ENCODE data around the gene EPB41L3.

EPB41L3 gene

DNA sequence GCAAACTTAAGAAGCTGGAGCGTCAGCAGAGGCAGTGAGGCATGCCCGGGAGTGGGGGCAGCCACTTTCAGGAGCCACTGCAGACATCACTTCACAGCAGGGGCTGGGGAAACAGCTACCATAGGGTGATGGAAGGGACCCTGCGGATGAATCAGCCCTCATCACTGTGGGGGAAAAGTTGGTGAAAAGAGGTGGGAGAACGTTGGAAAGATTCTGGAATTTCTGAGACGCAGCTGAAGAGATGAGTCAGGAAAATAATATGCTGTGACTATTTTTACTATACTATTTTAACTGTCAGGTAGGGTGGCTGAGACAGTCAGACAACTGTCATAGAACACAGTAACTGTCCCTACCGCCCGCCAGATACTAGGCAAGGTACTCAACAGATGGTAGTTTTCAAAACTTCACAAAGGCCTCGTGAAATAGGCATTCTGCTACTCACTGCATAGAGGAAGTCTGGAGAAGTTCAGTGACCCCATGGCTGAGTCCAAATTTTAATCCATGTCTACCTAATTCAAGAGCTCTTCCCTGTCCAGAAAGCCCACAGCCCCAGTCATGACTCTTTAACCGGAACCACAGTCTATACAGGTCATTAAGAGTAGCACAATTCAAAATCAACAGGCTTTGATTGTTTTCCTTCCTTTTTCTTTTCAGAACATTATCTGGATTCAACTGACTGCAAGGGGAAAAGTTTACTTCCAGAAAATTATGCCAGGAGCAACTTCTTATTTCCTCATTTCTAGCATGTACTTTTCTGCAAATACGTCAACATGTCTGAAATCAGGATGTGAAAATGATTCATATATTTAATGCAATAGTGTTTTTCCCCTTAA, 39.3 kb upstream of the EPB41L3 start:
- Histone ChIP-seq H2AK5ac (ENCODE audit: low read depth, low read length) (no peak overlapping the region), H3K23ac (ENCODE audit: low read depth, low read length, poor library complexity) (no peak overlapping the region), H3K9me3 (replicated peaks in 1 of 2; ENCODE audit: control insufficient read depth in 2 of 2, insufficient read depth in 1 of 2, low read depth in 1 of 2, low read length in 2 of 2) (no peaks in the 10 kb centered on the region), H4K8ac (ENCODE audit: low read depth, low read length) (no peak overlapping the region), H3K27me3 (ENCODE audit: control insufficient read depth in 3 of 3, insufficient read depth in 3 of 3, low read depth in 1 of 3, low read length in 3 of 3) (no peaks in the 10 kb centered on the region), H3K36me3 (replicated peaks in 1 of 2; ENCODE audit: control insufficient read depth in 2 of 2, insufficient read depth in 2 of 2, low read length in 2 of 2) (no peaks in the 10 kb centered on the region), H3K9ac (ENCODE audit: low read depth, low read length, poor library complexity) (no peak overlapping the region), H3K18ac (ENCODE audit: low read length) (peak overlapping the region; percentile 89), H3K4ac (ENCODE audit: low read length) (no peak overlapping the region), H2BK15ac (ENCODE audit: low read length) (no peak overlapping the region), H2AFZ (ENCODE audit: low read length) (peak overlapping the region; percentile 51), H2BK12ac (ENCODE audit: low read length) (no peak overlapping the region), H3K79me1 (ENCODE audit: low read depth, low read length) (no peaks in the 10 kb centered on the region), H3K27ac (replicated peaks; ENCODE audit: low read length) (no peak overlapping the region), H3K14ac (ENCODE audit: low read length) (no peak overlapping the region), H2BK120ac (ENCODE audit: low read depth, low read length) (no peak overlapping the region), H4K91ac (ENCODE audit: low read depth, low read length, poor library complexity) (no peak overlapping the region), H3K4me1 (ENCODE audit: control insufficient read depth in 2 of 2, insufficient read depth in 1 of 2, low read depth in 1 of 2, low read length in 2 of 2) (peaks cover 1 to 9% of the 10 kb centered on the region in 2 donors), H2BK5ac (ENCODE audit: low read length) (no peak overlapping the region), H3K4me2 (ENCODE audit: insufficient read depth, low read length, poor library complexity, severe bottlenecking) (no peak overlapping the region), H3K4me3 (ENCODE audit: low read length in 2 of 2) (no peak overlapping the region)
- DNase-seq (ENCODE audit: low spot score), result no peak
- WGBS, 2 donors (ENCODE audit: extremely low coverage in 2 of 2, insufficient read length in 2 of 2, insufficient replicate concordance in 1 of 2), result no CpG with 5 or more reads among the region's 10 CpGs

- Histone ChIP-seq H3K27me3 (ENCODE audit: control insufficient read depth in 3 of 3, insufficient read depth in 3 of 3, low read depth in 1 of 3, low read length in 3 of 3) (no peaks in the 10 kb centered on the region), H2BK15ac (ENCODE audit: low read length) (no peak overlapping the region), H3K36me3 (replicated peaks in 1 of 2; ENCODE audit: control insufficient read depth in 2 of 2, insufficient read depth in 2 of 2, low read length in 2 of 2) (no peaks in the 10 kb centered on the region), H3K9ac (ENCODE audit: low read depth, low read length, poor library complexity) (no peak overlapping the region), H3K4ac (ENCODE audit: low read length) (no peak overlapping the region), H4K8ac (ENCODE audit: low read depth, low read length) (no peak overlapping the region), H3K4me1 (ENCODE audit: control insufficient read depth in 2 of 2, insufficient read depth in 1 of 2, low read depth in 1 of 2, low read length in 2 of 2) (peaks cover 1 to 9% of the 10 kb centered on the region in 2 donors), H4K91ac (ENCODE audit: low read depth, low read length, poor library complexity) (no peak overlapping the region), H2BK5ac (ENCODE audit: low read length) (no peak overlapping the region), H3K4me3 (ENCODE audit: low read length in 2 of 2) (no peak overlapping the region), H3K27ac (replicated peaks; ENCODE audit: low read length) (no peak overlapping the region), H3K23ac (ENCODE audit: low read depth, low read length, poor library complexity) (no peak overlapping the region), H2AFZ (ENCODE audit: low read length) (peak overlapping the region; percentile 64), H2BK120ac (ENCODE audit: low read depth, low read length) (no peak overlapping the region), H3K18ac (ENCODE audit: low read length) (no peak overlapping the region), H3K14ac (ENCODE audit: low read length) (no peak overlapping the region), H3K79me1 (ENCODE audit: low read depth, low read length) (no peaks in the 10 kb centered on the region), H2AK5ac (ENCODE audit: low read depth, low read length) (no peak overlapping the region), H3K4me2 (ENCODE audit: insufficient read depth, low read length, poor library complexity, severe bottlenecking) (no peak overlapping the region), H2BK12ac (ENCODE audit: low read length) (no peak overlapping the region), H3K9me3 (replicated peaks in 1 of 2; ENCODE audit: control insufficient read depth in 2 of 2, insufficient read depth in 1 of 2, low read depth in 1 of 2, low read length in 2 of 2) (no peaks in the 10 kb centered on the region)
- WGBS, 2 donors (ENCODE audit: extremely low coverage in 2 of 2, insufficient read length in 2 of 2, insufficient replicate concordance in 1 of 2), result no CpG with 5 or more reads among the region's 5 CpGs
- peak; percentile 36 for DNase-seq (ENCODE audit: low spot score)
These were observed 38.3 kb upstream of the EPB41L3 start for GRCh38 chr18:5582076-5582475.

DNA sequence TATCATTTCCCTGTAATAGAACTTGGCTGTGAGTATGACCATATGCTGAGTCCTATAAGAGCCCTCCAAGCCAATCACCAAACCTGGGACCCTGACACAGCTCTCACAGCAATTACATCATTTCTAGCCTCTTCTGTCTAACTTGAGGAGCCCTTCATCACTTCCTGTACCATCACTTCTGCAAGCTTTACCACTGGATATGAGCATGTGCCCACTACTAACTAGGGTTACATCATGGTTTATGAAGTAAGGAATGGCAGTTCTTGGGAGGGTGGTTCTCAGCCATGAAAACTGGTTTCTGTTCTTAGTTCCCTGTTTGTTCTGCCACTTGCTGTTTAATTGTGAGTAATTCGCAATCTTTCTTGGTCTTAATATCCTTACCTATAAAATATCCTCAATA, 31.0 kb upstream of the EPB41L3 start:
- no peak overlapping the region for H2BK5ac ChIP-seq (ENCODE audit: low read length)
- no peak overlapping the region for H4K8ac ChIP-seq (ENCODE audit: low read depth, low read length)
- H3K36me3 ChIP-seq (replicated peaks in 1 of 2; ENCODE audit: control insufficient read depth in 2 of 2, insufficient read depth in 2 of 2, low read length in 2 of 2), result no peaks in the 10 kb centered on the region
- H3K23ac ChIP-seq (ENCODE audit: low read depth, low read length, poor library complexity), result no peak overlapping the region
- no peaks in the 10 kb centered on the region for H3K27me3 ChIP-seq (ENCODE audit: control insufficient read depth in 3 of 3, insufficient read depth in 3 of 3, low read depth in 1 of 3, low read length in 3 of 3)
- H2AFZ ChIP-seq (ENCODE audit: low read length), result no peak overlapping the region
- no peak overlapping the region for H3K4ac ChIP-seq (ENCODE audit: low read length)
- no CpG with 5 or more reads among the region's 1 CpG for WGBS, 2 donors (ENCODE audit: extremely low coverage in 2 of 2, insufficient read length in 2 of 2, insufficient replicate concordance in 1 of 2)
- H2AK5ac ChIP-seq (ENCODE audit: low read depth, low read length), result no peak overlapping the region
- no peak overlapping the region for H4K91ac ChIP-seq (ENCODE audit: low read depth, low read length, poor library complexity)
- no peak overlapping the region for H3K18ac ChIP-seq (ENCODE audit: low read length)
- no peaks in the 10 kb centered on the region for H3K79me1 ChIP-seq (ENCODE audit: low read depth, low read length)
- no peak overlapping the region for H3K14ac ChIP-seq (ENCODE audit: low read length)
- H3K4me3 ChIP-seq (ENCODE audit: low read length in 2 of 2), result no peak overlapping the region
- H3K27ac ChIP-seq (replicated peaks; ENCODE audit: low read length), result no peak overlapping the region
- no peak overlapping the region for H2BK120ac ChIP-seq (ENCODE audit: low read depth, low read length)
- no peak overlapping the region for H3K4me2 ChIP-seq (ENCODE audit: insufficient read depth, low read length, poor library complexity, severe bottlenecking)
- H3K9ac ChIP-seq (ENCODE audit: low read depth, low read length, poor library complexity), result no peak overlapping the region
- H2BK15ac ChIP-seq (ENCODE audit: low read length), result no peak overlapping the region
- H3K4me1 ChIP-seq (ENCODE audit: control insufficient read depth in 2 of 2, insufficient read depth in 1 of 2, low read depth in 1 of 2, low read length in 2 of 2), result peaks cover 1 to 14% of the 10 kb centered on the region in 2 donors
- H2BK12ac ChIP-seq (ENCODE audit: low read length), result no peak overlapping the region
- DNase-seq (ENCODE audit: low spot score), result no peak
- H3K9me3 ChIP-seq (replicated peaks in 1 of 2; ENCODE audit: control insufficient read depth in 2 of 2, insufficient read depth in 1 of 2, low read depth in 1 of 2, low read length in 2 of 2), result no peaks in the 10 kb centered on the region

- no peak overlapping the region for H4K8ac ChIP-seq (ENCODE audit: low read depth, low read length)
- H3K27ac ChIP-seq (replicated peaks; ENCODE audit: low read length), result no peak overlapping the region
- H3K9me3 ChIP-seq (replicated peaks in 1 of 2; ENCODE audit: control insufficient read depth in 2 of 2, insufficient read depth in 1 of 2, low read depth in 1 of 2, low read length in 2 of 2), result no peaks in the 10 kb centered on the region
- no peaks in the 10 kb centered on the region for H3K27me3 ChIP-seq (ENCODE audit: control insufficient read depth in 3 of 3, insufficient read depth in 3 of 3, low read depth in 1 of 3, low read length in 3 of 3)
- H4K91ac ChIP-seq (ENCODE audit: low read depth, low read length, poor library complexity), result no peak overlapping the region
- no peak overlapping the region for H3K4me2 ChIP-seq (ENCODE audit: insufficient read depth, low read length, poor library complexity, severe bottlenecking)
- no peaks in the 10 kb centered on the region for H3K79me1 ChIP-seq (ENCODE audit: low read depth, low read length)
- H3K18ac ChIP-seq (ENCODE audit: low read length), result no peak overlapping the region
- no peak overlapping the region for H3K9ac ChIP-seq (ENCODE audit: low read depth, low read length, poor library complexity)
- no peak overlapping the region for H3K4ac ChIP-seq (ENCODE audit: low read length)
- no peak overlapping the region for H3K23ac ChIP-seq (ENCODE audit: low read depth, low read length, poor library complexity)
- H3K4me3 ChIP-seq (ENCODE audit: low read length in 2 of 2), result no peak overlapping the region
- H2BK5ac ChIP-seq (ENCODE audit: low read length), result no peak overlapping the region
- no peak overlapping the region for H2BK120ac ChIP-seq (ENCODE audit: low read depth, low read length)
- H2BK15ac ChIP-seq (ENCODE audit: low read length), result no peak overlapping the region
- no peak overlapping the region for H2AK5ac ChIP-seq (ENCODE audit: low read depth, low read length)
- no peak overlapping the region for H3K14ac ChIP-seq (ENCODE audit: low read length)
- H3K4me1 ChIP-seq (ENCODE audit: control insufficient read depth in 2 of 2, insufficient read depth in 1 of 2, low read depth in 1 of 2, low read length in 2 of 2), result peaks cover 1 to 16% of the 10 kb centered on the region in 2 donors
- no peak overlapping the region for H2AFZ ChIP-seq (ENCODE audit: low read length)
- no CpG with 5 or more reads among the region's 2 CpGs for WGBS, 2 donors (ENCODE audit: extremely low coverage in 2 of 2, insufficient read length in 2 of 2, insufficient replicate concordance in 1 of 2)
- H3K36me3 ChIP-seq (replicated peaks in 1 of 2; ENCODE audit: control insufficient read depth in 2 of 2, insufficient read depth in 2 of 2, low read length in 2 of 2), result no peaks in the 10 kb centered on the region
- DNase-seq (ENCODE audit: low spot score), result no peak
- H2BK12ac ChIP-seq (ENCODE audit: low read length), result no peak overlapping the region
These were observed 27.9 kb upstream of the EPB41L3 start for GRCh38 chr18:5571666-5572065.
